GM23338 (cell line): ENCODE results near the gene NSG1.

Source experiments
- EZH2 ChIP-seq: fragments of 200-600 bp; sonication (generic); IDR thresholded peaks from one replicate; pipeline ENCODE4 v1.8.0; 2017; ENCODE audit warnings: antibody characterized with exemption, mild to moderate bottlenecking, low read depth; ENCODE audit not compliant: unreplicated experiment
- EZH2phosphoT487 ChIP-seq: fragments of 200-600 bp; sonication (generic); IDR thresholded peaks from one replicate; pipeline ENCODE4 v1.8.1; 2018; ENCODE audit warnings: antibody characterized with exemption; ENCODE audit not compliant: unreplicated experiment
- JUNB ChIP-seq: IDR thresholded peaks from one replicate; pipeline ENCODE4 v1.6.1; 2016; ENCODE audit warnings: antibody characterized with exemption; ENCODE audit not compliant: unreplicated experiment
- POLR2AphosphoS5 ChIP-seq: IDR thresholded peaks from 2 replicates; pipeline ENCODE4 v1.6.1; 2016; ENCODE audit warnings: antibody characterized with exemption, low read depth
- TF ChIP-seq, protein P1 (sequence below), 2 experiments: fragments of 200-600 bp in 1 of 2; sonication (generic) in 1 of 2; conservative IDR thresholded peaks; 2 replicates each; pipeline versions ENCODE4 v1.5.1 to v1.6.1; 2016 to 2017; ENCODE audit warnings: antibody characterized with exemption in 2 of 2, low read depth in 2 of 2, mild to moderate bottlenecking in 2 of 2, moderate library complexity in 1 of 2

DNA sequence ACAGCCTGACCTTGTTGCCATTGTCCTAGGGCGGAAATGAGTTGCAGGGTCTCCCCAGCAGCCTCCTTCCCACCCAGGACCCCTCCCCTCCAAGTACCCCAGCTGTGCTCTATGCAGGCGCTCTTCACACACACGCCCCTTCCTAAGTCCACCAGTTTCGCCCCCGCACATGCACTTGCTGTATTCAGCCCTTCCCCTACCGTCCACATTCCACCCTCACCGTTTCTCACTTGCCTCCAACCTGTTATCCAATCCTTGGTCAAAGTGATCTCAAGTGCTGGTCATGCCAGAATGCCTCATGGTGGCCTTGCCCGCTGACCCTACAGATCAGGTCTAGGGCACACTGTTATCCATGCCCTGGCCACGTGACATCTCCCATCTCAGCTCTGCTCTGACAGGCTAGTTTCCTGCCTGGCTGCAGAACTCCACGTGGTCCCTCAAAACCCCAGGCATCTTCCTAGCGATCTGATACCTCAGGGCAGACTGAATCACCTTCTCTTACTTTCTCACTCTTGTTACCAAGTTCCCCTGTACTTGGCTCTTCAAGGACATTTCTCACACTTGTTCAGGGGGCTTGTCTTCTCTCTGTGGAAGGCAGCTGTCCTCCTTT, 39.7 kb downstream of the NSG1 start:
- TF ChIP-seq JUNB (no peak), POLR2AphosphoS5 (no peak), EZH2 (no peak), EZH2phosphoT487 (no peak)
- TF ChIP-seq, protein P1, sequence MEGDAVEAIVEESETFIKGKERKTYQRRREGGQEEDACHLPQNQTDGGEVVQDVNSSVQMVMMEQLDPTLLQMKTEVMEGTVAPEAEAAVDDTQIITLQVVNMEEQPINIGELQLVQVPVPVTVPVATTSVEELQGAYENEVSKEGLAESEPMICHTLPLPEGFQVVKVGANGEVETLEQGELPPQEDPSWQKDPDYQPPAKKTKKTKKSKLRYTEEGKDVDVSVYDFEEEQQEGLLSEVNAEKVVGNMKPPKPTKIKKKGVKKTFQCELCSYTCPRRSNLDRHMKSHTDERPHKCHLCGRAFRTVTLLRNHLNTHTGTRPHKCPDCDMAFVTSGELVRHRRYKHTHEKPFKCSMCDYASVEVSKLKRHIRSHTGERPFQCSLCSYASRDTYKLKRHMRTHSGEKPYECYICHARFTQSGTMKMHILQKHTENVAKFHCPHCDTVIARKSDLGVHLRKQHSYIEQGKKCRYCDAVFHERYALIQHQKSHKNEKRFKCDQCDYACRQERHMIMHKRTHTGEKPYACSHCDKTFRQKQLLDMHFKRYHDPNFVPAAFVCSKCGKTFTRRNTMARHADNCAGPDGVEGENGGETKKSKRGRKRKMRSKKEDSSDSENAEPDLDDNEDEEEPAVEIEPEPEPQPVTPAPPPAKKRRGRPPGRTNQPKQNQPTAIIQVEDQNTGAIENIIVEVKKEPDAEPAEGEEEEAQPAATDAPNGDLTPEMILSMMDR (conservative IDR thresholded peaks at IDR 0.05; ENCODE audit: low read depth in 2 of 2) = no peak
